ENCODE data around the gene IFITM1.

DNA sequence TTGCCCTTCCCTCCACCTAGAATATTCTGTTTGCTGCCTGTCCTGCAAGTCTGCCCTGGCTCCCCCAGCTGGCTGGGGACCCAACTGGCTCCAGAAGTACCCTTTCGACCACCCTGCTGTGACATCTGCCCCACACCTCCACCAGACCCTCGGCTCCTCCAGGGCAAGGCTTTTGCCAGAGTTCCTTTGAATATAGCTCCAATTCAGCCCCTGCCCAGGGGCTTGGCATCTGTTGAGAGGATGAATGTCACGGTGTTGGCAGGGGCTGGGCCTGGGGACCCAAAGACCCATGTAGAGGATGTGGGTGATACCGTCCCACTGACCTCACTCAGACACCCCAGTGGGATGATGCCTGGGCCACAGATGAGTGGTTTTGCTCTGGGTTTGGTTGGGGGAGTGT lies 31.7 kb upstream of the IFITM1 start:
- TF ChIP-seq EZH2 (IDR thresholded peaks at IDR 0.05; ENCODE audit: insufficient read depth, low read length) (no peak), CTCF (IDR thresholded peaks at IDR 0.05; ENCODE audit: insufficient read depth, low read depth, low read length) (no peak)
